ENCODE results near the gene ATXN2. TPM values are rescaled to one million over a fixed set of nuclear protein-coding genes. Genes with fewer than 3 reads are reported as not detected.
"Not testable (repeated sequence)": the region's sequence is repeated elsewhere in the genome, so short reads cannot be mapped to it uniquely, and the experiment has no call there.

ATXN2 gene
- total RNA-seq, 6 experiments from 2014 or later = 80.7 to 110 (median 91.9) TPM

DNA sequence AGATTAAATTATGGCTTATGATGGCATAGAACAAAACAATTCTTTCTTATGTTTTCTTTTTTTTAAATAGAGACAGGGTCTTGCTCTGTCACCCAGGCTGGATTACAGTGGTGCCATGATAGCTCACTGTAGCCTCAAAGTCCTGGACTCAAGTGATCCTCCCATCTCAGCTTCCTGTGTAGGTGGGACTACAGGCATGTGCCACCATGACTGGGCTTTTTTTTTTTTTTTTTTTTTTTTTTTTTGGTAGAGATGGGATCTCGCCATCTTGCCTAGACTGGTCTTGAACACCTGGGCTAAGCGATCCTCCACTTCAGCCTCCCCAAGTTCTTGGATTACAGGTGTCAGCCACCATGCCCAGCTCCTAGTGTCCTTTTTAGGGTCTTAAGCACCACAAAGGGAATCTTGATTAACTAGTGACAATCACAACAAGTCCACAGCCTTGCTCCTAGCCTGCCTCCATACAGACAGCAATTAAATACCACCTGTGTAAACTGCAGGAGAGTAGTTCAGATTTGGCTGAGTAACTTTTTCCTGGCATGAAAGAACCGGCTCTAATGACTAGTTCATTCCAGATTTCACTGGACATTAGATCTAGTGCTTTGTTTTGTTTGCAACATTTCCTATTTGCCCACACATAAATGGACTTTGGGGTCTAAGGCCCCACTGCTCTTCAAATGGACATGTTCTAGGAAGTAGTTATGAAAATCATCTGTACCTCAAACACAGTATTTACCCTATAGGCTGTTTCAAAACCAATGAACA lies 131.8 kb downstream of the ATXN2 start:
- H3K27me3 Mint-ChIP-seq (ENCODE audit: insufficient read depth) = peaks cover 6% of the 10 kb centered on the region
- no peaks in the 10 kb centered on the region for H3K9me3 Mint-ChIP-seq
- H3K4me3 Mint-ChIP-seq = peak overlapping the region; percentile 65
- peak; percentile 56 for DNase-seq
- H3K27ac Mint-ChIP-seq = peak overlapping the region; percentile 94
- TF ChIP-seq, protein P1, sequence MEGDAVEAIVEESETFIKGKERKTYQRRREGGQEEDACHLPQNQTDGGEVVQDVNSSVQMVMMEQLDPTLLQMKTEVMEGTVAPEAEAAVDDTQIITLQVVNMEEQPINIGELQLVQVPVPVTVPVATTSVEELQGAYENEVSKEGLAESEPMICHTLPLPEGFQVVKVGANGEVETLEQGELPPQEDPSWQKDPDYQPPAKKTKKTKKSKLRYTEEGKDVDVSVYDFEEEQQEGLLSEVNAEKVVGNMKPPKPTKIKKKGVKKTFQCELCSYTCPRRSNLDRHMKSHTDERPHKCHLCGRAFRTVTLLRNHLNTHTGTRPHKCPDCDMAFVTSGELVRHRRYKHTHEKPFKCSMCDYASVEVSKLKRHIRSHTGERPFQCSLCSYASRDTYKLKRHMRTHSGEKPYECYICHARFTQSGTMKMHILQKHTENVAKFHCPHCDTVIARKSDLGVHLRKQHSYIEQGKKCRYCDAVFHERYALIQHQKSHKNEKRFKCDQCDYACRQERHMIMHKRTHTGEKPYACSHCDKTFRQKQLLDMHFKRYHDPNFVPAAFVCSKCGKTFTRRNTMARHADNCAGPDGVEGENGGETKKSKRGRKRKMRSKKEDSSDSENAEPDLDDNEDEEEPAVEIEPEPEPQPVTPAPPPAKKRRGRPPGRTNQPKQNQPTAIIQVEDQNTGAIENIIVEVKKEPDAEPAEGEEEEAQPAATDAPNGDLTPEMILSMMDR (IDR thresholded peaks at IDR 0.05) = no peak
- H3K4me1 Mint-ChIP-seq (ENCODE audit: low read depth) = peaks cover 79% of the 10 kb centered on the region
- peaks cover 28% of the 10 kb centered on the region; the same call in 1 of the 2 replicates for H3K36me3 Mint-ChIP-seq (ENCODE audit: low read depth)

DNA sequence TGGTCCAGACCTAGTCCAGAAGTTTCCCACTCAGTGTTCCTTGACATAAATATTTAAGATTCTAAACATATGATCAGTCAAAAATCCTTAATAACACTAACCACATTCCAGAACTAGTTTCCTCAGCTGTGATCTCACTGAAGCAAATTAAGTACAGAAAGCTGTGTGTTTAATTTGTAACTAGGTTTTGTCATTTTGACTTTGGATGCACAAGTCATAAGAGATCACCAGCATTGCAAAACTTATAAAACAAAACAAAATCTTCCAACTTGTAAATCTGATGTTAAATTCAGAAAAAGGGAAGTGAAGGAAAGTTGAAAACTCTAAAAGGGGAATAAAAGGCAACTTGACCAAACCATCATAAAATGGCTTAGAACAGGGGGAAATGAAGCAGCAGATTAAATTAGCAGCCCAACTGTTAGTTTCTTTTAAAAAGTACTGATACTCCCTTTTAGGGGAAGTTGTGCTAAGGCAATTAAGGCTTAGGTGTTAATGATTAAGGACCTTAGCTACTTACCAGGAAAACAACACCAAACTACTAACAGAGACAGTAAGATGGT lies 136.8 kb downstream of the ATXN2 start:
- TF ChIP-seq, protein P1 (IDR thresholded peaks at IDR 0.05) = no peak
- H3K9me3 Mint-ChIP-seq = no peaks in the 10 kb centered on the region
- H3K4me1 Mint-ChIP-seq (ENCODE audit: low read depth) = peaks cover 56% of the 10 kb centered on the region
- DNase-seq = peak; percentile 73
- peaks cover 2% of the 10 kb centered on the region; the same call in 1 of the 2 replicates for H3K27me3 Mint-ChIP-seq (ENCODE audit: insufficient read depth)
- H3K36me3 Mint-ChIP-seq (ENCODE audit: low read depth) = peaks cover 12% of the 10 kb centered on the region
- peak overlapping the region; percentile 93 for H3K27ac Mint-ChIP-seq
- peak overlapping the region; percentile 66 for H3K4me3 Mint-ChIP-seq

DNA sequence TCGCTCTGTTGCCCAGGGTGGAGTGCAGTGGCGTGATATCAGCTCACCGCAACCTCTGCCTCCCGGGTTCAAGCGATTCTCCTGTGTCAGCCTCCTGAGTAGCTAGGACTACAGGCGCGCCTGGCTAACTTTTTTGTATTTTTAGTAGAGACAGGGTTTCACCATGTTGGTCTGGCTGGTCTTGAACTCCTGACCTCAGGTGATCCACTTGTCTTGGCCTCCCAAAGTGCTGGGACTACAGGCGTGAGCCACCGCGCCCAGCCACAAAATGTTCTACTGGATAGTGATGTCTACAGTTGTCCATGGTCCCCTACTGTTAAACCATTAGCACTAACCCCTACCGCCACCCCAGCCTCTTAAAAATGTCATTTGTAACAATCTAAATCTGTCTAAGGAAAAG lies 139.0 kb downstream of the ATXN2 start:
- peaks cover 21% of the 10 kb centered on the region for H3K36me3 Mint-ChIP-seq (ENCODE audit: low read depth)
- peaks cover 66% of the 10 kb centered on the region for H3K4me1 Mint-ChIP-seq (ENCODE audit: low read depth)
- H3K27me3 Mint-ChIP-seq (ENCODE audit: insufficient read depth) = peaks cover 13% of the 10 kb centered on the region

DNA sequence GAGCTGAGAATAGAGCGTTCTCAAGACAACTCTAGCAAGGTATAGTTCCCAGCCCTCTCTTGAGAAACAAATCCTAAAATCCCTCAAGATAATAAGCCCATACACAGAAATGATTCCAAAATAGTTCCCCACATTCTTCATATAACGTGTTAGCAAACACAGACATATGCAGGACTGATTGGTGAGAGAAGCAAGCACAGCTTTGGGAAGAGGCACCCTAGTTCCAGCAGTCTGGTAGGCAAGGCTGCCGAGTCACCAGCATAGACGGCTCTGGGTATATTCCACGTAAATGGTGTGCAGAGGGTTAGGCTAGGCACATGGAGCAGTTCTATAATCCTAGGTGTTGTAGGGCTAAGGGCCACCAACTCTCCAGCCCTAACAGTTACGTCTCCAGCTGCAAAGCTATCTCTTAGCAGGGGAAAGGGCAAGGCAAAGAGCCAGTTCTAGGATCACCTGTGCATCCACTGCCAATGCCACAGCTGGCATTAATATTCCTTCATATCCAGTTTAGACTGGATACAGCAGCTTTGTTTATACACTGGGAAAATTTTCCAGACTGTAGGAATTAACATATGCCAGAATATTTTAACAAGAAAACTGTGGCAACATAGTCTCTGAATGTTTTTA lies 140.5 kb downstream of the ATXN2 start:
- TF ChIP-seq, protein P1 (IDR thresholded peaks at IDR 0.05) = no peak
- DNase-seq = no peak
- peaks cover 71% of the 10 kb centered on the region for H3K4me1 Mint-ChIP-seq (ENCODE audit: low read depth)
- peaks cover 20% of the 10 kb centered on the region for H3K27me3 Mint-ChIP-seq (ENCODE audit: insufficient read depth)
- H3K27ac Mint-ChIP-seq = peak overlapping the region; percentile 44
- H3K36me3 Mint-ChIP-seq (ENCODE audit: low read depth) = peaks cover 23% of the 10 kb centered on the region
- H3K9me3 Mint-ChIP-seq = no peaks in the 10 kb centered on the region
- H3K4me3 Mint-ChIP-seq = no peak overlapping the region

More for the DNA sequence above, 139.0 kb downstream of the ATXN2 start:
- not testable (repeated sequence) for DNase-seq, H3K4me3 Mint-ChIP-seq, H3K9me3 Mint-ChIP-seq
- H3K27ac Mint-ChIP-seq = 0 out of 2 replicates have a peak overlapping the region, but pooled peaks have one; percentile 43

DNA sequence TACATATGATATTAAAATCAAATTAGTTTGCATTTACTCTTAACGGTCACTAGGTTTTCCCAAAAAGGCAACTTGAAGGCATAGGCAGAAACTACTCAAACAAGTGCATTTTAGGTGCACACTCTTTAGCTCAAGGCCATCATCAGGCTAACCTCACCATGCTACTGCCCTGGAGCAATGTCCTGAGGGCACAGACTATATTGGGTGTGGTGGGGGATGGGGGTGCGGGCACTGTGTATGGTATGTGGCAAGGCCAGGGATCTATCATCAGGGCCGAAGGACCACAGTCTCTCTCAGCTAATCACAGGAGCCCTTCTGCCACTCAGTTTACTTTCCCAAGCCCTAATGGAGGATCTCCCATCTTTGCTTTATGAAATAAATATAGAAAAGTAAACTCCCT lies 141.5 kb downstream of the ATXN2 start:
- H3K4me1 Mint-ChIP-seq (ENCODE audit: low read depth) = peaks cover 61% of the 10 kb centered on the region

More for the DNA sequence above, 141.5 kb downstream of the ATXN2 start:
- no peak overlapping the region for H3K4me3 Mint-ChIP-seq
- H3K36me3 Mint-ChIP-seq (ENCODE audit: low read depth) = peaks cover 25% of the 10 kb centered on the region
- DNase-seq = no peak
- no peaks in the 10 kb centered on the region for H3K9me3 Mint-ChIP-seq
- TF ChIP-seq, protein P1 (IDR thresholded peaks at IDR 0.05) = no peak
- H3K27ac Mint-ChIP-seq = peak overlapping the region; percentile 46
- peaks cover 23% of the 10 kb centered on the region for H3K27me3 Mint-ChIP-seq (ENCODE audit: insufficient read depth)

Measured in HFFc6 (cell line).